ENCODE results near the gene NCKAP5.

NCKAP5 gene

GRCh38 chr2:133568172-133568571 is at the start of gene NCKAP5:
Gene NCKAP5 (minus strand): TSS chr2:133568463. CDS start chr2:133517526, 50,937 bp downstream.
- no peak for TF ChIP-seq CTCF (IDR thresholded peaks at IDR 0.05; ENCODE audit: control extremely low read depth, extremely low read depth, low read depth, missing control alignments)
- CTCF ChIA-PET: no interaction called here

GRCh38 chr2:133609664-133610063 is 41.4 kb upstream of the NCKAP5 start:
- DNase-seq (ENCODE audit: extremely low spot score): no peak
- ChIA-PET CTCF (interaction anchor here (1.4 to 2.5 kb wide), 2 partner anchors 30 to 55 kb away, joined by 3 to 5 read pairs; no protein-coding TSS in a partner anchor), POLR2A (no interaction called here)
- TF ChIP-seq CTCF (IDR thresholded peaks at IDR 0.05; ENCODE audit: control extremely low read depth, extremely low read depth, low read depth, missing control alignments): no peak

More at GRCh38 chr2:133568172-133568571, at the start of gene NCKAP5:
- no peak for DNase-seq (ENCODE audit: extremely low spot score)
- POLR2A ChIA-PET: no interaction called here

GRCh38 chr2:133608291-133608690 is 40.0 kb upstream of the NCKAP5 start:
- POLR2A ChIA-PET: no interaction called here
- TF ChIP-seq CTCF (IDR thresholded peaks at IDR 0.05; ENCODE audit: control extremely low read depth, extremely low read depth, low read depth, missing control alignments): no peak

GRCh38 chr2:133607679-133608078 is 39.4 kb upstream of the NCKAP5 start:
- CTCF ChIA-PET: no interaction called here
- POLR2A ChIA-PET: no interaction called here
- DNase-seq (ENCODE audit: extremely low spot score): no peak
- no peak for TF ChIP-seq CTCF (IDR thresholded peaks at IDR 0.05; ENCODE audit: control extremely low read depth, extremely low read depth, low read depth, missing control alignments)

More at GRCh38 chr2:133608291-133608690, 40.0 kb upstream of the NCKAP5 start:
- CTCF ChIA-PET: interaction anchor here (2.5 kb wide), 1 partner anchor 28 kb away, joined by 5 read pairs; no protein-coding TSS in a partner anchor
- DNase-seq (ENCODE audit: extremely low spot score): no peak

- no peak for TF ChIP-seq CTCF (IDR thresholded peaks at IDR 0.05; ENCODE audit: control extremely low read depth, extremely low read depth, low read depth, missing control alignments)
- DNase-seq (ENCODE audit: extremely low spot score): no peak
- ChIA-PET CTCF (no interaction called here), POLR2A (interaction anchor here (0.6 kb wide), 1 partner anchor 93 kb away, joined by 4 read pairs; no protein-coding TSS in a partner anchor)
Measured at GRCh38 chr2:133606616-133607015, 38.4 kb upstream of the NCKAP5 start.

- CTCF ChIA-PET: no interaction called here
- no peak for TF ChIP-seq CTCF (IDR thresholded peaks at IDR 0.05; ENCODE audit: control extremely low read depth, extremely low read depth, low read depth, missing control alignments)
- POLR2A ChIA-PET: no interaction called here
- DNase-seq (ENCODE audit: extremely low spot score): no peak
Measured at GRCh38 chr2:133605766-133606137, 37.5 kb upstream of the NCKAP5 start.
